Measurements from ENCODE around the gene CRYL1.

Gene CRYL1

GRCh38 chr13:20460761-20461160, 64.9 kb downstream of the CRYL1 start:
- Histone ChIP-seq H3K9me3 (ENCODE audit: control insufficient read depth, insufficient read depth, low read length) (no peaks in the 10 kb centered on the region), H3K36me3 (ENCODE audit: control insufficient read depth, insufficient read depth, low read length) (no peaks in the 10 kb centered on the region), H3K27ac (ENCODE audit: low read length) (no peak overlapping the region), H3K27me3 (ENCODE audit: control insufficient read depth, insufficient read depth, low read length) (no peaks in the 10 kb centered on the region), H3K4me3 (ENCODE audit: low read length) (no peak overlapping the region), H3K4me1 (ENCODE audit: control insufficient read depth, insufficient read depth, low read length) (no peaks in the 10 kb centered on the region; the same call in 1 of the 2 replicates)
- WGBS (ENCODE audit: insufficient coverage, insufficient read length) = no CpG with 5 or more reads among the region's 11 CpGs
- DNase-seq (ENCODE audit: low read depth, low spot score) = no peak

- DNase-seq (ENCODE audit: low read depth, low spot score) = no peak
- no peak overlapping the region for H3K4me3 ChIP-seq (ENCODE audit: low read length)
- H3K4me1 ChIP-seq (ENCODE audit: control insufficient read depth, insufficient read depth, low read length) = no peaks in the 10 kb centered on the region; the same call in 1 of the 2 replicates
- no peaks in the 10 kb centered on the region for H3K9me3 ChIP-seq (ENCODE audit: control insufficient read depth, insufficient read depth, low read length)
- no peak overlapping the region for H3K27ac ChIP-seq (ENCODE audit: low read length)
- H3K27me3 ChIP-seq (ENCODE audit: control insufficient read depth, insufficient read depth, low read length) = no peaks in the 10 kb centered on the region
- no CpG with 5 or more reads among the region's 6 CpGs for WGBS (ENCODE audit: insufficient coverage, insufficient read length)
- no peaks in the 10 kb centered on the region for H3K36me3 ChIP-seq (ENCODE audit: control insufficient read depth, insufficient read depth, low read length)
Observed at GRCh38 chr13:20457670-20458069, 68.0 kb downstream of the CRYL1 start.

- no peak for DNase-seq (ENCODE audit: low read depth, low spot score)
- Histone ChIP-seq H3K4me1 (ENCODE audit: control insufficient read depth, insufficient read depth, low read length) (no peaks in the 10 kb centered on the region; the same call in 1 of the 2 replicates), H3K27ac (ENCODE audit: low read length) (no peak overlapping the region), H3K4me3 (ENCODE audit: low read length) (no peak overlapping the region), H3K36me3 (ENCODE audit: control insufficient read depth, insufficient read depth, low read length) (no peaks in the 10 kb centered on the region), H3K9me3 (ENCODE audit: control insufficient read depth, insufficient read depth, low read length) (no peaks in the 10 kb centered on the region), H3K27me3 (ENCODE audit: control insufficient read depth, insufficient read depth, low read length) (no peaks in the 10 kb centered on the region)
- WGBS (ENCODE audit: insufficient coverage, insufficient read length) = no CpG with 5 or more reads among the region's 2 CpGs
Observed at GRCh38 chr13:20456737-20457136, 68.9 kb downstream of the CRYL1 start.

- Histone ChIP-seq H3K27me3 (ENCODE audit: control insufficient read depth, insufficient read depth, low read length) (no peaks in the 10 kb centered on the region), H3K36me3 (ENCODE audit: control insufficient read depth, insufficient read depth, low read length) (no peaks in the 10 kb centered on the region), H3K4me3 (ENCODE audit: low read length) (no peak overlapping the region), H3K4me1 (ENCODE audit: control insufficient read depth, insufficient read depth, low read length) (no peaks in the 10 kb centered on the region), H3K27ac (ENCODE audit: low read length) (no peak overlapping the region), H3K9me3 (ENCODE audit: control insufficient read depth, insufficient read depth, low read length) (no peaks in the 10 kb centered on the region)
- DNase-seq (ENCODE audit: low read depth, low spot score) = no peak
Observed at GRCh38 chr13:20451397-20451796, 74.3 kb downstream of the CRYL1 start.

- no peak overlapping the region for H3K27ac ChIP-seq (ENCODE audit: low read length)
- H3K4me1 ChIP-seq (ENCODE audit: control insufficient read depth, insufficient read depth, low read length) = no peaks in the 10 kb centered on the region
- DNase-seq (ENCODE audit: low read depth, low spot score) = no peak
- no peak overlapping the region for H3K4me3 ChIP-seq (ENCODE audit: low read length)
- no CpG with 5 or more reads among the region's 1 CpG for WGBS (ENCODE audit: insufficient coverage, insufficient read length)
- no peaks in the 10 kb centered on the region for H3K27me3 ChIP-seq (ENCODE audit: control insufficient read depth, insufficient read depth, low read length)
- H3K9me3 ChIP-seq (ENCODE audit: control insufficient read depth, insufficient read depth, low read length) = no peaks in the 10 kb centered on the region
- H3K36me3 ChIP-seq (ENCODE audit: control insufficient read depth, insufficient read depth, low read length) = no peaks in the 10 kb centered on the region
Observed at GRCh38 chr13:20448470-20448869, 77.2 kb downstream of the CRYL1 start.

GRCh38 chr13:20446900-20447299, 78.8 kb downstream of the CRYL1 start:
- DNase-seq (ENCODE audit: low read depth, low spot score) = no peak
- Histone ChIP-seq H3K27ac (ENCODE audit: low read length) (no peak overlapping the region), H3K4me3 (ENCODE audit: low read length) (no peak overlapping the region), H3K4me1 (ENCODE audit: control insufficient read depth, insufficient read depth, low read length) (0 out of 2 replicates have a peak, but pooled peaks cover 2% of the 10 kb centered on the region), H3K36me3 (ENCODE audit: control insufficient read depth, insufficient read depth, low read length) (no peaks in the 10 kb centered on the region), H3K9me3 (ENCODE audit: control insufficient read depth, insufficient read depth, low read length) (no peaks in the 10 kb centered on the region), H3K27me3 (ENCODE audit: control insufficient read depth, insufficient read depth, low read length) (no peaks in the 10 kb centered on the region)

- Histone ChIP-seq H3K9me3 (ENCODE audit: control insufficient read depth, insufficient read depth, low read length) (no peaks in the 10 kb centered on the region), H3K27me3 (ENCODE audit: control insufficient read depth, insufficient read depth, low read length) (no peaks in the 10 kb centered on the region), H3K36me3 (ENCODE audit: control insufficient read depth, insufficient read depth, low read length) (no peaks in the 10 kb centered on the region), H3K4me1 (ENCODE audit: control insufficient read depth, insufficient read depth, low read length) (0 out of 2 replicates have a peak, but pooled peaks cover 2% of the 10 kb centered on the region), H3K27ac (ENCODE audit: low read length) (no peak overlapping the region), H3K4me3 (ENCODE audit: low read length) (no peak overlapping the region)
- no CpG with 5 or more reads among the region's 1 CpG for WGBS (ENCODE audit: insufficient coverage, insufficient read length)
- no peak for DNase-seq (ENCODE audit: low read depth, low spot score)
Observed at GRCh38 chr13:20446405-20446804, 79.3 kb downstream of the CRYL1 start.

GRCh38 chr13:20442798-20443381, 82.8 kb downstream of the CRYL1 start:
- no peak overlapping the region for H3K27ac ChIP-seq (ENCODE audit: low read length)
- H3K4me1 ChIP-seq (ENCODE audit: control insufficient read depth, insufficient read depth, low read length) = 0 out of 2 replicates have a peak, but pooled peaks cover 2% of the 10 kb centered on the region
- H3K9me3 ChIP-seq (ENCODE audit: control insufficient read depth, insufficient read depth, low read length) = no peaks in the 10 kb centered on the region
- no peak for DNase-seq (ENCODE audit: low read depth, low spot score)
- WGBS (ENCODE audit: insufficient coverage, insufficient read length) = no CpG with 5 or more reads among the region's 2 CpGs
- H3K27me3 ChIP-seq (ENCODE audit: control insufficient read depth, insufficient read depth, low read length) = no peaks in the 10 kb centered on the region
- H3K36me3 ChIP-seq (ENCODE audit: control insufficient read depth, insufficient read depth, low read length) = no peaks in the 10 kb centered on the region
- no peak overlapping the region for H3K4me3 ChIP-seq (ENCODE audit: low read length)

GRCh38 chr13:20442375-20442774, 83.3 kb downstream of the CRYL1 start:
- Histone ChIP-seq H3K36me3 (ENCODE audit: control insufficient read depth, insufficient read depth, low read length) (no peaks in the 10 kb centered on the region), H3K4me1 (ENCODE audit: control insufficient read depth, insufficient read depth, low read length) (0 out of 2 replicates have a peak, but pooled peaks cover 2% of the 10 kb centered on the region), H3K27me3 (ENCODE audit: control insufficient read depth, insufficient read depth, low read length) (no peaks in the 10 kb centered on the region), H3K27ac (ENCODE audit: low read length) (no peak overlapping the region), H3K9me3 (ENCODE audit: control insufficient read depth, insufficient read depth, low read length) (no peaks in the 10 kb centered on the region), H3K4me3 (ENCODE audit: low read length) (no peak overlapping the region)
- no peak for DNase-seq (ENCODE audit: low read depth, low spot score)

GRCh38 chr13:20441879-20442278, 83.8 kb downstream of the CRYL1 start:
- H3K27me3 ChIP-seq (ENCODE audit: control insufficient read depth, insufficient read depth, low read length) = no peaks in the 10 kb centered on the region
- H3K27ac ChIP-seq (ENCODE audit: low read length) = no peak overlapping the region
- H3K36me3 ChIP-seq (ENCODE audit: control insufficient read depth, insufficient read depth, low read length) = no peaks in the 10 kb centered on the region
- no CpG with 5 or more reads among the region's 2 CpGs for WGBS (ENCODE audit: insufficient coverage, insufficient read length)
- no peak overlapping the region for H3K4me3 ChIP-seq (ENCODE audit: low read length)
- DNase-seq (ENCODE audit: low read depth, low spot score) = no peak
- H3K4me1 ChIP-seq (ENCODE audit: control insufficient read depth, insufficient read depth, low read length) = 0 out of 2 replicates have a peak, but pooled peaks cover 2% of the 10 kb centered on the region
- H3K9me3 ChIP-seq (ENCODE audit: control insufficient read depth, insufficient read depth, low read length) = no peaks in the 10 kb centered on the region

- no peaks in the 10 kb centered on the region for H3K9me3 ChIP-seq (ENCODE audit: control insufficient read depth, insufficient read depth, low read length)
- no CpG with 5 or more reads among the region's 5 CpGs for WGBS (ENCODE audit: insufficient coverage, insufficient read length)
- H3K4me1 ChIP-seq (ENCODE audit: control insufficient read depth, insufficient read depth, low read length) = 0 out of 2 replicates have a peak, but pooled peaks cover 2% of the 10 kb centered on the region
- H3K4me3 ChIP-seq (ENCODE audit: low read length) = no peak overlapping the region
- H3K27ac ChIP-seq (ENCODE audit: low read length) = no peak overlapping the region
- no peak for DNase-seq (ENCODE audit: low read depth, low spot score)
- H3K27me3 ChIP-seq (ENCODE audit: control insufficient read depth, insufficient read depth, low read length) = no peaks in the 10 kb centered on the region
- H3K36me3 ChIP-seq (ENCODE audit: control insufficient read depth, insufficient read depth, low read length) = no peaks in the 10 kb centered on the region
Observed at GRCh38 chr13:20441056-20441455, 84.6 kb downstream of the CRYL1 start.
